CD4-positive, CD25-positive, alpha-beta regulatory T cell (primary cell): ENCODE results near the gene SPDYE1. TPM values are rescaled to one million over a fixed set of nuclear protein-coding genes. Genes with fewer than 3 reads are reported as not detected.

Source experiments
- ATAC-seq, 2 donors: fragments of 150-1000 bp; cut with Tn5 transposase; one replicate each; pipeline ENCODE4 v1.10.0; 2021; ENCODE audit warnings: low read depth in 2 of 2, moderate number of reproducible peaks in 2 of 2, moderate library complexity in 1 of 2
- DNase-seq, 3 donors: peaks; one replicate each; pipeline versions ENCODE4 v3.0.0 to v3.0.0-alpha.2; 2012 to 2022; ENCODE audit warnings: mixed read lengths in 1 of 3
- H3K27ac ChIP-seq: one replicate; pipeline ENCODE4 v1.7.0; 2013; ENCODE audit warnings: mild to moderate bottlenecking, low read length; ENCODE audit not compliant: insufficient read depth, poor library complexity, severe bottlenecking
- H3K27me3 ChIP-seq: one replicate; pipeline ENCODE4 v1.7.0; 2013; ENCODE audit warnings: low read length; ENCODE audit not compliant: control insufficient read depth, insufficient read depth
- H3K36me3 ChIP-seq: one replicate; pipeline ENCODE4 v1.7.0; 2013; ENCODE audit warnings: mild to moderate bottlenecking, low read length, moderate library complexity; ENCODE audit not compliant: control insufficient read depth, insufficient read depth
- H3K4me1 ChIP-seq: 2 replicates; pipeline ENCODE4 v1.7.0; 2013; ENCODE audit warnings: mild to moderate bottlenecking, low read length; ENCODE audit not compliant: insufficient read depth, control insufficient read depth, poor library complexity, severe bottlenecking
- H3K4me3 ChIP-seq: one replicate; pipeline ENCODE4 v1.7.0; 2013; ENCODE audit warnings: low read depth, mild to moderate bottlenecking, low read length, moderate library complexity
- H3K9me3 ChIP-seq, 2 experiments: 1 replicate in 1 of 2; 2 replicates in 1 of 2; pipeline ENCODE4 v1.7.0; 2013; ENCODE audit warnings: low read length in 2 of 2, mild to moderate bottlenecking in 1 of 2, moderate library complexity in 1 of 2; ENCODE audit not compliant: control insufficient read depth in 2 of 2
- H3K27ac Mint-ChIP-seq, 3 donors: one replicate each; pipeline ENCODE4 v1.8.0; 2020 to 2022; ENCODE audit warnings: mild to moderate bottlenecking in 3 of 3, mixed read lengths in 3 of 3, moderate library complexity in 2 of 3
- H3K27me3 Mint-ChIP-seq: one replicate; pipeline ENCODE4 v1.8.0; 2022; ENCODE audit warnings: mild to moderate bottlenecking, mixed read lengths
- H3K36me3 Mint-ChIP-seq: one replicate; pipeline ENCODE4 v1.8.0; 2020; ENCODE audit warnings: mixed read lengths
- H3K4me1 Mint-ChIP-seq, 4 donors: one replicate each; pipeline ENCODE4 v1.8.0; 2020 to 2022; ENCODE audit warnings: mixed read lengths in 4 of 4, mild to moderate bottlenecking in 1 of 4
- H3K4me3 Mint-ChIP-seq, 4 donors: one replicate each; pipeline ENCODE4 v1.8.0; 2020 to 2022; ENCODE audit warnings: mild to moderate bottlenecking in 4 of 4, mixed read lengths in 4 of 4, moderate library complexity in 3 of 4
- H3K9me3 Mint-ChIP-seq, 7 donors: one replicate each; pipeline ENCODE4 v1.8.0; 2020 to 2022; ENCODE audit warnings: mixed read lengths in 7 of 7, mild to moderate bottlenecking in 3 of 7, moderate library complexity in 2 of 7
- polyA plus RNA-seq, 4 donors: library from polyadenylated mRNA; unstranded; fragments of 300-500 nt; fragmentation: Illumina TruSeq; gene quantifications; one replicate each; pipeline ENCODE4 v1.2.3, GENCODE V29; 2021
- total RNA-seq: library from RNA; stranded (reverse); gene quantifications from one replicate; pipeline ENCODE4 v1.2.3, GENCODE V29; 2022

Gene SPDYE1
- total and polyA plus RNA-seq, 5 donors from 2014 or later = 0.08 to 0.17 (median 0.11) TPM; not detected in 1

DNA sequence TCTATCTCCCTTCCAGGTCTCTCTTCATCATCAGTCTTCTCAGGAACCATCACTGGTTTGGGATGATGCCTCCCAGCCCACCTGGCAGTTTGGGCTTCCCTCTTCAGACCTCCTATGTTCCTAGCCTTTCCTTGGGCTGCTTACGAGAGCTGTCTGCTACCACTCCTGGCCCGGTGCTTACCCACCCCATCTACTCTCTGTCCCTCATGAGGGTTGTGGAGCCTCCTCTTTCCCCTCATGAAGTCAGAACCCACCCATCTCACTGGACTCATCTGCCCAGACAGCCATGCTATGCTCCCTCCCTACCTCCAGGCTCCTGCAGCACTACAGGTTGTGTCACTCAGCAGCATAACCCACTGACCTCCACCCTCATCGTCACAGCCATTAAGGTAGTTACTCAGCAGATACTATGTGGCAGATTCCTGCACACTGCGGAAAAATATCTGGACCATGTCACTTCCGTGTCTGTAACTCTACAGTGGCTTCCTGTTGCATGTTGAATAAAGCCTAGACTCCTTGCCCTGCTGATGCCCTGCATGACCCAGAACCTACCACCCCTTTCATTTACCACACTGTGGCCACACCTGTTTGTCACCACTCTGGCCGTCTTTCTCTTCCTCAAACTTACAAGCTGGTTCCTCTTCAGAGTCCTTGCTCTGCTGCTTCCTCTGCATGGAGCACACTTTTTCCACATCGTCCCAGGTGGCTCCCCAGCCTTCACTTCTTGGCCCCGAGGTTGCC lies 48.8 kb downstream of the SPDYE1 start:
- Histone ChIP-seq H3K36me3 (peaks cover 29% of the 10 kb centered on the region), H3K4me3 (peak overlapping the region; percentile 95), H3K4me1 (peaks cover 59% of the 10 kb centered on the region), H3K27me3 (no peaks in the 10 kb centered on the region), H3K9me3 (no peaks in the 10 kb centered on the region), H3K27ac (peak overlapping the region; percentile 86)
- Mint-ChIP-seq H3K27ac (peak overlapping the region; percentile 88 to 98 (median 91)), H3K27me3 (no peaks in the 10 kb centered on the region), H3K4me3 (peak overlapping the region; percentile 92 to 99 (median 94)), H3K36me3 (peaks cover 22% of the 10 kb centered on the region), H3K9me3 (no peaks in the 10 kb centered on the region), H3K4me1 (peaks cover 15 to 81% (median 54%) of the 10 kb centered on the region in 4 donors)
- DNase-seq (peak in 1 of 3 donors; percentile 80), ATAC-seq (peak; percentile 33)

DNA sequence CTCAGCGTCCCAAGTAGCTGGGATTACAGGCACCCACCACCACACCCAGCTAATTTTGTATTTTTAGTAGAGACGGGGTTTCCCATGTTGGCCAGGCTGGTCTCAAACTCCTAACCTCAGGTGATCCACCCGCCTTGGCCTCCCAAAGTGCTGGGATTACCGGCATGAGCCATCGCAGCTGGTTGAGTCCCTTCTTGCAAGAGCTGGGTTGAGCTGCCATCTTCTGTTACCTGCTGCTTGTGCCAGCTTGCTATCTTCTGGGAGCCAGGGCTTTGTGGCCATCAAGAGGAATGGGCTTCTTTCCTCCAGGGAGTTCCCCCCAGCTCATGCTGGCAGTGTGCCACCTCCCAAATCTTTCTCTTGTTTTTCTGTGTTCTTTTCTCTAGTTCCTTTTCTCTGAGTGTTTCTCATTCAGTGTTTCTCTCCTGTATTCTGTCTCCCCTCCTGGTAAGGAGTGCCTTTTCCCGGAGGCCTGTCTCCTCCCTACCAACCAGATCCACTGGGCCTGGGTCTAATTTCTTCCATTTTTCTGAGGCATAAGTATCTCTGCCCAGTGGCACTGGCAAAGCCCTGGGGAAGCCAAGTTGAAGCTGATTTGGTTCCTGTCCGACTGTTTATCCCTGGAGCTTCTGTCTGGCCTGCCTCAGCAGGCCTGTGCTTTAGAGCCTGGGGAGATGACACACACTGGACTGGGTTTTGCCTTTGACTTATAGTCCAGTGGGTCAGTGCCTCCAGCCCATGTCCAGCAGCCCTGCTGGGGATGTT lies 50.5 kb downstream of the SPDYE1 start:
- H3K4me1 Mint-ChIP-seq = peaks cover 15 to 90% (median 60%) of the 10 kb centered on the region in 4 donors
- peak overlapping the region in 2 of 3 donors; percentile 42 to 91 for H3K27ac Mint-ChIP-seq
- Histone ChIP-seq H3K36me3 (peaks cover 44% of the 10 kb centered on the region), H3K9me3 (no peaks in the 10 kb centered on the region), H3K4me3 (no peak overlapping the region), H3K27me3 (no peaks in the 10 kb centered on the region), H3K27ac (no peak overlapping the region), H3K4me1 (peaks cover 65% of the 10 kb centered on the region)
- no peaks in the 10 kb centered on the region for H3K27me3 Mint-ChIP-seq
- DNase-seq = no peak
- H3K9me3 Mint-ChIP-seq = no peaks in the 10 kb centered on the region
- no peak for ATAC-seq
- peaks cover 32% of the 10 kb centered on the region for H3K36me3 Mint-ChIP-seq
- H3K4me3 Mint-ChIP-seq = peak overlapping the region in 3 of 4 donors; percentile 78 to 99 (median 94)

DNA sequence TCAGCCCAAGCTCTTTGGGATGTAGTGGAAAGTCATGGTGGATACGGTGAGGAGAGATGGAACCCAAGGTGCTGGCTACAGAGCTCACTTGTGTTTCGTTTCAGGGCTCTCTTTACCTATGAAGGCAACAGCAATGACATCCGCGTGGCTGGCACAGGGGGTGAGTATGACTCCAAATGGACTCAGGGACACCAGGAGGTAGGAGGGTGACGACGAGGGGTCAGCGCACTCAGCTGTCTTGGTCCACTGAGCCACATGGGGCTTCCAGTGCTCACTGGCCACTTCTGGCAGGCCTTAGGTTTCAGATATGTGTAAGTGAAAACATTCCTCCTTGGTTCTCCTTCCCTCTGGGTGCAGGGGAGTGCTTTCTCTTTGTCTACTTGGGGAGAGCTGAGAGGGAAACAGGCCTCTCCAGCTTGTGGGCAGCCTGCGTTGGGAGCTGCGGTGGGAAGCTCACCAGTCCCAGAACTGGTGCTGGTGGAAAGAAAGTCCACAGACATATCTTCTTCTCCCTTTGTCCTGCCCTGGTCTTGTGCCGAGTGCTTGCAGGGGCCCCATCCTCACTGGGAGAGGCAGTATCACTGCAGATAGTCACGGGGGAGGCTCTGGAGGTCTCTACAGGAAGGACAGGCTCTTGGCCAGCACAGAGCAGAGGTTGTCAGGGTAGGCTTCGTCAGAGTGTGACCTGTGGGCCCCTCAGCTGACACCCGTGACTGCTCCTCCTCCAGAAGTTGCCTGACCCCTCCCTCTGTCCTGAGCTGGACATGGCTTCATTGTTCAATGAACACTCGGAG lies 52.6 kb downstream of the SPDYE1 start:
- Histone ChIP-seq H3K27ac (no peak overlapping the region), H3K9me3 (no peaks in the 10 kb centered on the region), H3K4me1 (peaks cover 53% of the 10 kb centered on the region), H3K27me3 (no peaks in the 10 kb centered on the region), H3K36me3 (peaks cover 61% of the 10 kb centered on the region), H3K4me3 (no peak overlapping the region)
- Mint-ChIP-seq H3K27ac (peak overlapping the region in 2 of 3 donors; percentile 82 to 91), H3K27me3 (no peaks in the 10 kb centered on the region), H3K36me3 (peaks cover 39% of the 10 kb centered on the region), H3K4me3 (peak overlapping the region in 3 of 4 donors; percentile 66 to 69 (median 67)), H3K9me3 (no peaks in the 10 kb centered on the region), H3K4me1 (peaks cover 15 to 83% (median 58%) of the 10 kb centered on the region in 4 donors)
- no peak for DNase-seq
- ATAC-seq = no peak

DNA sequence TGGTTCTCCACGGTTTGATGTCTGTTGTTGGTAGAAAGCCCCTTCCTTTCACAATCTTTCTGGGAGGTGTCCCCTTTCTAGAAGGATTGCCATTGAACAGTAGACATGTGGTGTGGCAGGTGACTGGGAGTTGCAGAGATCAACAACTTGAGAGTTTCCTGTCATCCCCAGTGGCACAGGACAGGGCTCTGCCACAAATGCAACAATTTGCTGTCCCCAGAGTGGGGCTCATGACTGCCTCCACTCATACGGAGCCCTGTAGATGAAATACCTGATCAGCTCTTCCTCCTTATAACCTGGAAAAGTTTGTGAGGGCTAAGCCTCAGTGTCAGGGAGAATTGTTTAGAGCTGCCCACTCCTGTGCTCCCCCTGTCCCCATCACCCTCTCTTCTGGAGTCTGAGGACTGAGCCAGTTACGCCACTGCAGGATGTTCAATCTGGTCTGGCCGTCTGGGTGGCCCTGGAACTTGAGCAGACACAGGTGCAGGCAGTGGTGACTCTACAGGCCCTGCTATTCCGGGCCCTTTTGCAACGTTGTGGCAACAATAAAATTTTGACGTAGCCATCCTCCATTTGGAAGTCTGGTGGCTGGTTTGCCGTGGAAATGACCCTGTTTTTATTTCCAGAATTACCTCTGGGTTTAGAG lies 53.3 kb downstream of the SPDYE1 start:
- Mint-ChIP-seq H3K27me3 (no peaks in the 10 kb centered on the region), H3K4me3 (peak overlapping the region; percentile 45 to 69 (median 64)), H3K36me3 (peaks cover 45% of the 10 kb centered on the region)

DNA sequence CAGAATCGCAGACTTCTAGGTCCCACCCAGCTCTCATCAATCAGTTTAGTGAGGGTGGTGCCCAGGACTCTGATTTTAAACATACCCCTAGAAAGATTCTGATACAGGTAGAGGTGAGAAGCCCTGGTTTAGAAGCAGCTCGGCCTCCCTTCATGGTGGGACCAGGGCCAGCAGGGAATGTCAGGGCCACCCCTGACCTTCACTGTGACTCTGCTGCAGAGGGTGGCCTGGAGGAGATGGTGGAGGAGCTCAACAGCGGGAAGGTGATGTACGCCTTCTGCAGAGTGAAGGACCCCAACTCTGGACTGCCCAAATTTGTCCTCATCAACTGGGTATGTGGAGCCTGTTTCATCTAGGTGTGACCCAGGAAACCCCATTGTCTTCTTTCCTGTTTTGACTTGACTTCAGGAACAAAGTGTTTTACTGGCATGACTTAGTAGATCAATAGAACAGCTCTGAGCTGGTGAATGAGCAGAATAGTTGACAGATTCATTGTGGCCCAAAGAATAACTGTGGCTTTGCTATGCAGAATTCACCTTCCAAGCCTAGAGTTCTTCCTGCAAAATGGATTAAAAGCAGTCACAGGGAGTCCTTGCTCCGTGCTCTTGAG lies 54.0 kb downstream of the SPDYE1 start:
- peak in 1 of 3 donors; percentile 38 for DNase-seq
- H3K27ac ChIP-seq = peak overlapping the region; percentile 29
- H3K9me3 Mint-ChIP-seq = no peaks in the 10 kb centered on the region
- no peaks in the 10 kb centered on the region for H3K27me3 ChIP-seq
- H3K36me3 ChIP-seq = peaks cover 72% of the 10 kb centered on the region
- no peaks in the 10 kb centered on the region for H3K9me3 ChIP-seq
- peaks cover 39% of the 10 kb centered on the region for H3K4me1 ChIP-seq
- H3K4me3 Mint-ChIP-seq = peak overlapping the region; percentile 21 to 69 (median 64)
- no peaks in the 10 kb centered on the region for H3K27me3 Mint-ChIP-seq
- H3K4me1 Mint-ChIP-seq = peaks cover 5 to 81% (median 53%) of the 10 kb centered on the region in 4 donors
- H3K4me3 ChIP-seq = peak overlapping the region; percentile 2
- peaks cover 43% of the 10 kb centered on the region for H3K36me3 Mint-ChIP-seq
- peak overlapping the region; percentile 86 to 93 (median 91) for H3K27ac Mint-ChIP-seq
- ATAC-seq = peak; percentile 22 to 40

More for the DNA sequence above, 53.3 kb downstream of the SPDYE1 start:
- Histone ChIP-seq H3K4me3 (no peak overlapping the region), H3K27ac (no peak overlapping the region), H3K27me3 (no peaks in the 10 kb centered on the region), H3K9me3 (no peaks in the 10 kb centered on the region), H3K36me3 (peaks cover 68% of the 10 kb centered on the region), H3K4me1 (peaks cover 46% of the 10 kb centered on the region)
- H3K9me3 Mint-ChIP-seq = no peaks in the 10 kb centered on the region
- peak overlapping the region; percentile 82 to 93 (median 91) for H3K27ac Mint-ChIP-seq
- DNase-seq (peak in 1 of 3 donors; percentile 58), ATAC-seq (peak; percentile 32 to 48)
- peaks cover 12 to 82% (median 57%) of the 10 kb centered on the region in 4 donors for H3K4me1 Mint-ChIP-seq

DNA sequence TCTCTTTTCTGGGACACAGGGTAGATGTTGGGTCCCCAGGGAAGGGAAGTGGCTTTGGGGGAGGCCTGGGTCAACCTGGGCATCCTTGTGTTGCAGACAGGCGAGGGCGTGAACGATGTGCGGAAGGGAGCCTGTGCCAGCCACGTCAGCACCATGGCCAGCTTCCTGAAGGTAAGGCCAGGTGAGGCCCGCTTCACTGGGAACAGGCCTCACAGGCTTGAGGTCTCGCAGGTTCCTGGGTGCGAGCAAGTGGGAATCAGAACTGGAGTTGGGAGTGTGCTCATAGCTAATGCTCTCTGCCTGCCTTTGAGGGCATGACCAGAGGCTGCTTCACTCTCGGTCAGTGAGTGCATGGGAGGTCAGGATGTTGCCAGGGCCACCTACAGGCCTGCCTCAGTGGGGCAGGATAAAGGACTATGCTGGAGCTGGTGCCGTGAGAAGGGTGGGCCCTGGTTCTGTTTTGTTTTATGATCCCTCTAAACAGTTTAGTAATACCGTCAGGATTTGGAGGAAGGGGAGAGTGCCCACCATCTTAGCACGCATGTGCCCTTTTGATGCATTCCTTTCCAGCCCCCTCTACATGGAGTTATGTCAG lies 55.2 kb downstream of the SPDYE1 start:
- H3K9me3 Mint-ChIP-seq = peaks cover 0 to 1% (median 0%) of the 10 kb centered on the region in 7 donors
- Histone ChIP-seq H3K4me1 (peaks cover 29% of the 10 kb centered on the region), H3K27ac (no peak overlapping the region), H3K36me3 (peaks cover 83% of the 10 kb centered on the region), H3K4me3 (no peak overlapping the region), H3K9me3 (no peaks in the 10 kb centered on the region), H3K27me3 (no peaks in the 10 kb centered on the region)
- H3K36me3 Mint-ChIP-seq = peaks cover 42% of the 10 kb centered on the region
- H3K4me3 Mint-ChIP-seq = peak overlapping the region in 1 of 4 donors; percentile 3
- ATAC-seq (no peak), DNase-seq (no peak)
- H3K27ac Mint-ChIP-seq = peak overlapping the region; percentile 23 to 81 (median 43)
- H3K4me1 Mint-ChIP-seq = peaks cover 0 to 70% (median 43%) of the 10 kb centered on the region in 4 donors
- H3K27me3 Mint-ChIP-seq = no peaks in the 10 kb centered on the region
